HG03108 (cell line): Measurements from ENCODE around the gene BMPER.

ENCODE experiments used
- ATAC-seq: cut with Tn5 transposase; IDR thresholded peaks from one replicate; pipeline ENCODE4 v1.9.1; 2021; ENCODE audit warnings: moderate library complexity; ENCODE audit not compliant: unreplicated experiment

Gene BMPER

GRCh38 chr7:33905389-33906032 is at the start of gene BMPER:
BMPER (plus strand) TSS chr7:33905539; CDS start chr7:33905614, 75 bp downstream.
- ATAC-seq: no peak

GRCh38 chr7:33861947-33862346 is 43.4 kb upstream of the BMPER start:
- ATAC-seq: no peak

DNA sequence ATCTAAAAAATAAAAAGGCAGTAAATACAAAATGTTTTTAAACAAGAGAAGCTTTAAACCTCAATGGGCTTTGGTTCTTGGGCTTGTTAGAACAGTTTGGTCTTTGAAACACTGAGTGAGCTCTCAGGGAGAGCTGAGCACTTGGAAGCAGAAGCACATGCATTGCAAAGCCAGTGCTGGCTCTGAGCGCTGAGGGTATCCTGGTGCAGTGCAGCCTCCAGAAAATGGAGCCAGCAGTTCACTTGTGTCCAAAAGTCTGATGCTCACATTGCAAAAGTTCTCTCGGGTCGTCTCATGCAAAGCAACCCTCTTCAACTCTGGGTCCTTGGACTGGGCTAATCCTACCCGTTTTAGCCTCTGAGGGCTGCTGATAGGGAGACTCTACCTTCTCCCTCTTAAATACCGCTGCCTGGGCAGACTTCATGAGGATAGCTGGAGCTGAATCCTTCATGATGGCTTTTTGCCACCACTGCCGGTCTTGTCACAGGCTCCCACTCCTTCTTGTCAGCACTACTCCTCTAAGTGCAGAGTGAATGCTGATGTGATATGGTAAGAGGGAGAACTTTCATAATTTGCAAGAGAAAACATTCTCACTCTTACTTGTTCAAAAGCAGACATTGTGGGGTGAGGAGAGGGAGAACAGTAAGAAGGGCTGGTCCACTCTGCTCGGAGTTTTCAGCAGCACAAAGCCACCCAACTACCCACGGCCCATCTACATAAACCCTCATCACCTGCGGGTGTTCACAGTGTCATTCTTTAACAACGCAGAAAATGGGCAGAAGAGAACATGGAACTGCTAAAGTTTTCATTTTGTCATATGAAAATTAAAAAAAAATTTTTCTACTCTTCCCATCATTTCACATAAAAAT is 42.2 kb upstream of the BMPER start:
- no peak for ATAC-seq

DNA sequence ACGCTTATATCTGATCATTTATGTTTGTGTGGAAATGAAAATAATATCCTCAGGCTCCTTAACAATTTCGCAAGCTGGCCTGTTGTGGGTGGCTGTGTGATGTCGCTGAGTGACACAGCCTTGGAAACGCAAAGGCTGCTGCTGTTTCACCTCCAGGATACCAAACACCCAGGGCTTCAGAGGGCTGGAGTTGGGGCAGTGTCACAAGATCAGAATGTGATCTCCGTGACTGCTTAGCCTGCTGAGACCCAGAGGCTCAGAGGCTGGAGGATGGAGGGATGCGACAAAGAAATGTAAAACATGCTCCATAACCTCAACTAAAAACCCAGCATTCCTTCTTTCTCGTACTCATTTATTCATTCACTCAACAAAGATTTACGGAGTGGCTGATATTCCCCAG is 37.2 kb upstream of the BMPER start:
- ATAC-seq: no peak

DNA sequence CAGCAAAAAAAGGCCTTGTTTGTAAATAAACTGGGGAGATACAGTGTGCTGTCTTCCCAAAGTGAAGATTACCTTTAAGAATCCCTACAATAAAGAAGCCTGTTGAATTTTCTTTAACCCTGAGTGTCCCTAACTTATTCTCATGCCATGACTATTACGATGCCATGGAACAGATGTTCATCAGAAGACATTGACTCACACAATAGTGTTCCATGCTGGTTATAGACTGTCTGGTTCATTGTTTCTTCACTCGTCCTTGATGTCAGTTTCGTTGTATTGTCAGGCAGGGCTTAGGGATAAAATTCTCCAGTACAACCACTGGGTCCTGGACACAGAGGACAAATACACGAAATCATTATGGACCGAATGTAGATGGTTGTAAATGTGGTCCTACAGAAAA is 36.2 kb upstream of the BMPER start:
- no peak for ATAC-seq

DNA sequence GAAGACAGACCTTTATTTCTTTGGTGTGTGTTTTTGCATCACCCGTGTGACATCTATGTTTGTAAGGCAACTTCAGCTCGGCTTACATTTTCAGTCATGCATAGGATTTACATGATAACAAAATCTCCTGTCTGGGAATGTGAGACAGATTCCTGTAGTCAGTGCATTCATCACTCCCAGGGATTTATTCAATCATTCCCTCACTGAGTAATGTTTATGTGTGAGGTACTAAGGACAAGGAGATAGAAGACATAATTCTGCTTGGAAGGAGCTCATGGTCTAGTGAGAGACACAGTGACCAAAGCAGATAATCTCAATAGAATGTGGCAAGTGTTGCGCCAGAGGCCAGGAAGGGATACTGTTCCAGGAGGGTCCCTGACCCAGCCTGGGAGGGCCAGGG is 35.2 kb upstream of the BMPER start:
- no peak for ATAC-seq

DNA sequence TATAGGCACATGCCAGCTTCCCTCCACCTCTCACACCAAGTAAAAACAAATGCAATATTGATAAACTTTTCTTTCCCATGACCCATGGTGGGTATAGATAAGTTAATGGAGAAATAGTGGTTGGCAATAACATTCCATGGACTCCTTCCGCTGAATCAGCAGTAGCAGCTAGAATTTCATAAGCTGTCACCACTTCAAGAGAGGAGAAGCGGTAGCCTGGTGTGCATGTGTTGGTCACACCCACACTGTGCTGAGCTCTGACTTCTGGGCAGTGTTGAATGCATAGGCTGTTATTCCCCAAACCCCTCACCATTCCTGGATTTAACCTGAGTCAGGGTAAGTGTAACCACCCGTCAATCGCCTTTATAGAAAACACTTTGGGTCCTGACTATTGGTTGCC is 32.5 kb upstream of the BMPER start:
- no peak for ATAC-seq

- no peak for ATAC-seq
These were observed 31.8 kb upstream of the BMPER start for GRCh38 chr7:33873518-33873917.

- ATAC-seq: no peak
These were observed 31.2 kb upstream of the BMPER start for GRCh38 chr7:33873981-33874750.

GRCh38 chr7:33874943-33875342 is 30.4 kb upstream of the BMPER start:
- ATAC-seq: no peak

DNA sequence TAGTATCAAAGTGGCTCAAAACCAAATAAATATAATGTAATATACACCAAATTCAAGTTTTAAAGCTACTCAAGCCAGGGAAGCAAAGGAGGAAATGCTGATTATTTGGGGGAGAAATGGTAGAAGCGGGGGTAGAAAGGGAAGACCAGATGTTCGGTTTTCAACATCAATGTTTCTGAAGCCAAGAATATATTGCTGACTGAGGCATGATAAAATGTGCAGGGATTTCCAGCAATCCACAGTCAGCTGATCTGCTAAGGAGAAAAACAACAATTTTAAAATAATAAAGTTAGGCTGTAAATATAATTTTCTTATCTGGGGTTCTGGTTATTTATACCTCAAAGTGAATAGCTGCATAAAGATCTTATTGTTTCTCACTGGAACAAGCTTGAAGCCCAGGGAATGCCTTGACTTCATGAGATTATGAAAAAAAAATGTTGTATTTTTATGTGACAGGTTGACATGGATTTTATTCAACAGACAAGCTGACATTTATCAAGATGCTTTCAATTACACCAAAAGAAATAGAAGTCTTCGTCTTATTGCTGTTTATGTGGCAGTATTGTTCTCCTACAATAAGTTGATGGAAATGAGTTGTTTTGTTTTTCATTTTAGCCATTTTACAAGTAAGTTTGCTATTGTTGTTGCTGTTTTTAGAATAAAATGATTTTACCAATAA is 28.6 kb upstream of the BMPER start:
- ATAC-seq: no peak

GRCh38 chr7:33880787-33881186 is 24.6 kb upstream of the BMPER start:
- ATAC-seq: no peak

GRCh38 chr7:33881316-33881715 is 24.0 kb upstream of the BMPER start:
- no peak for ATAC-seq

DNA sequence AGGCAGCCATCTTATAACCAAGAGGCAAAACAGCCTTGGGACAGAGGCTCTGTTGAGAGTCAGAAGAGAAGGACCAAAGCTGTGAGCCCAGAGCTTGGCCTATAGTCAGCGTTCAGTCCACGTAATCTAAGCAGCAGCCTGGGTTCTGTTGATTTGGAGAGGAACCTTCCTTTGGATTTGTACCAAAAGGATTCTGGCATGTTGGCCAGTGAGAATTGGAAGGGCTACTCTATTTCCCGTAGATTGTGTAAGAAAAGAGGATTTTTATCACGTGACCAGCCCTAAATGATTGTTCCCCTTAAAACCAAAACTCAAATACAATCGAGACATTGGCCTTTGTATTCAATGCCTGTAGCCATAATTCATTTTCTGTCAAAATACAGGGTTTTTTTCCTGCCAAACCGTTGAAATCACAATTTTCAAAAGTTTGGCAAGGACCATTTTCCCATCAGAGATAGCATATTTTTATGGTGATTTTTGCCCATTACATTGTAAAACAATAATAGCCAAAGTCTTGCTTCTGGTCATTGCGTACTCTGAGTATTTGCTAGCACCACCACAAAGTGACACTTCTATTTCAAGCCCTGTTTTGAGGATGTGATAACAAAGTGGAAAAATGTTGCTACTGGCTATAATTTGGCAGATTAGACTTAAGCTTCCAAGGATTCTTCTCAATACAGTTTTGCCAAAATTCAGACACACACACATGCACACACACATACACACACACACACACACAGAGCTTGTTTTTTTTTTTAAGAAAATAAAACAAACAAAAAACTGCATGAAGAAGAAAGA is 23.1 kb upstream of the BMPER start:
- ATAC-seq: no peak

GRCh38 chr7:33882950-33883670 is 22.2 kb upstream of the BMPER start:
- no peak for ATAC-seq

GRCh38 chr7:33883671-33883965 is 21.7 kb upstream of the BMPER start:
- ATAC-seq: no peak

- no peak for ATAC-seq
These were observed 19.8 kb upstream of the BMPER start for GRCh38 chr7:33885290-33886148.

GRCh38 chr7:33886149-33886623 is 19.2 kb upstream of the BMPER start:
- ATAC-seq: no peak
